ENCODE results near the gene RPL18A. TPM values are rescaled to one million over a fixed set of nuclear protein-coding genes. Genes with fewer than 3 reads are reported as not detected.
A peak's percentile ranks its signal among the peaks of the same experiment; 100 is the strongest.

Gene RPL18A
- total and polyA plus RNA-seq, 2 experiments from 2014 or later: 1,314 to 2,829 TPM

DNA sequence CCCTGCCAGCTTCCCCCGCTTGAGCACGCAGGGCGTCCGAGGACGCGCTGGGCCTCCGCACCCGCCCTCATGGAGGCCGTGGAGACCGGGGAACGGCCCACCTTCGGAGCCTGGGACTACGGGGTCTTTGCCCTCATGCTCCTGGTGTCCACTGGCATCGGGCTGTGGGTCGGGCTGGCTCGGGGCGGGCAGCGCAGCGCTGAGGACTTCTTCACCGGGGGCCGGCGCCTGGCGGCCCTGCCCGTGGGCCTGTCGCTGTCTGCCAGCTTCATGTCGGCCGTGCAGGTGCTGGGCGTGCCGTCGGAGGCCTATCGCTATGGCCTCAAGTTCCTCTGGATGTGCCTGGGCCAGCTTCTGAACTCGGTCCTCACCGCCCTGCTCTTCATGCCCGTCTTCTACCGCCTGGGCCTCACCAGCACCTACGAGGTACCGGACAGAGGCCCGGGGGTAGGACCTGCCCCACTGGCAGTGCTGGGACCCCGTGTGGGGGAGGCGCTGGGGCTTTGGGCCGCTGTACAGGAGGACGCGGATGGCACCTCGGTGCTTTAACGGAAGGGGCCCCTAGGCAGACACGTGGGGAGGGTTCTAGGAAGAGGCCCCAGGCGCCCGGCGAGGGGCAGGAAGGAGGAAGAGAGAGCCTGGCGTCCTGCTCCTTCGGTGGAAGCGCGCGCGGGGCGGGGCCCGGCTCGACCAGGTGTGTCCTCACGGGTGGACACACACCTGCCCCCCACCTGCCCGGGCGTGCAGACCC, 12.7 kb downstream of the RPL18A start:
- TF ChIP-seq, protein P1, sequence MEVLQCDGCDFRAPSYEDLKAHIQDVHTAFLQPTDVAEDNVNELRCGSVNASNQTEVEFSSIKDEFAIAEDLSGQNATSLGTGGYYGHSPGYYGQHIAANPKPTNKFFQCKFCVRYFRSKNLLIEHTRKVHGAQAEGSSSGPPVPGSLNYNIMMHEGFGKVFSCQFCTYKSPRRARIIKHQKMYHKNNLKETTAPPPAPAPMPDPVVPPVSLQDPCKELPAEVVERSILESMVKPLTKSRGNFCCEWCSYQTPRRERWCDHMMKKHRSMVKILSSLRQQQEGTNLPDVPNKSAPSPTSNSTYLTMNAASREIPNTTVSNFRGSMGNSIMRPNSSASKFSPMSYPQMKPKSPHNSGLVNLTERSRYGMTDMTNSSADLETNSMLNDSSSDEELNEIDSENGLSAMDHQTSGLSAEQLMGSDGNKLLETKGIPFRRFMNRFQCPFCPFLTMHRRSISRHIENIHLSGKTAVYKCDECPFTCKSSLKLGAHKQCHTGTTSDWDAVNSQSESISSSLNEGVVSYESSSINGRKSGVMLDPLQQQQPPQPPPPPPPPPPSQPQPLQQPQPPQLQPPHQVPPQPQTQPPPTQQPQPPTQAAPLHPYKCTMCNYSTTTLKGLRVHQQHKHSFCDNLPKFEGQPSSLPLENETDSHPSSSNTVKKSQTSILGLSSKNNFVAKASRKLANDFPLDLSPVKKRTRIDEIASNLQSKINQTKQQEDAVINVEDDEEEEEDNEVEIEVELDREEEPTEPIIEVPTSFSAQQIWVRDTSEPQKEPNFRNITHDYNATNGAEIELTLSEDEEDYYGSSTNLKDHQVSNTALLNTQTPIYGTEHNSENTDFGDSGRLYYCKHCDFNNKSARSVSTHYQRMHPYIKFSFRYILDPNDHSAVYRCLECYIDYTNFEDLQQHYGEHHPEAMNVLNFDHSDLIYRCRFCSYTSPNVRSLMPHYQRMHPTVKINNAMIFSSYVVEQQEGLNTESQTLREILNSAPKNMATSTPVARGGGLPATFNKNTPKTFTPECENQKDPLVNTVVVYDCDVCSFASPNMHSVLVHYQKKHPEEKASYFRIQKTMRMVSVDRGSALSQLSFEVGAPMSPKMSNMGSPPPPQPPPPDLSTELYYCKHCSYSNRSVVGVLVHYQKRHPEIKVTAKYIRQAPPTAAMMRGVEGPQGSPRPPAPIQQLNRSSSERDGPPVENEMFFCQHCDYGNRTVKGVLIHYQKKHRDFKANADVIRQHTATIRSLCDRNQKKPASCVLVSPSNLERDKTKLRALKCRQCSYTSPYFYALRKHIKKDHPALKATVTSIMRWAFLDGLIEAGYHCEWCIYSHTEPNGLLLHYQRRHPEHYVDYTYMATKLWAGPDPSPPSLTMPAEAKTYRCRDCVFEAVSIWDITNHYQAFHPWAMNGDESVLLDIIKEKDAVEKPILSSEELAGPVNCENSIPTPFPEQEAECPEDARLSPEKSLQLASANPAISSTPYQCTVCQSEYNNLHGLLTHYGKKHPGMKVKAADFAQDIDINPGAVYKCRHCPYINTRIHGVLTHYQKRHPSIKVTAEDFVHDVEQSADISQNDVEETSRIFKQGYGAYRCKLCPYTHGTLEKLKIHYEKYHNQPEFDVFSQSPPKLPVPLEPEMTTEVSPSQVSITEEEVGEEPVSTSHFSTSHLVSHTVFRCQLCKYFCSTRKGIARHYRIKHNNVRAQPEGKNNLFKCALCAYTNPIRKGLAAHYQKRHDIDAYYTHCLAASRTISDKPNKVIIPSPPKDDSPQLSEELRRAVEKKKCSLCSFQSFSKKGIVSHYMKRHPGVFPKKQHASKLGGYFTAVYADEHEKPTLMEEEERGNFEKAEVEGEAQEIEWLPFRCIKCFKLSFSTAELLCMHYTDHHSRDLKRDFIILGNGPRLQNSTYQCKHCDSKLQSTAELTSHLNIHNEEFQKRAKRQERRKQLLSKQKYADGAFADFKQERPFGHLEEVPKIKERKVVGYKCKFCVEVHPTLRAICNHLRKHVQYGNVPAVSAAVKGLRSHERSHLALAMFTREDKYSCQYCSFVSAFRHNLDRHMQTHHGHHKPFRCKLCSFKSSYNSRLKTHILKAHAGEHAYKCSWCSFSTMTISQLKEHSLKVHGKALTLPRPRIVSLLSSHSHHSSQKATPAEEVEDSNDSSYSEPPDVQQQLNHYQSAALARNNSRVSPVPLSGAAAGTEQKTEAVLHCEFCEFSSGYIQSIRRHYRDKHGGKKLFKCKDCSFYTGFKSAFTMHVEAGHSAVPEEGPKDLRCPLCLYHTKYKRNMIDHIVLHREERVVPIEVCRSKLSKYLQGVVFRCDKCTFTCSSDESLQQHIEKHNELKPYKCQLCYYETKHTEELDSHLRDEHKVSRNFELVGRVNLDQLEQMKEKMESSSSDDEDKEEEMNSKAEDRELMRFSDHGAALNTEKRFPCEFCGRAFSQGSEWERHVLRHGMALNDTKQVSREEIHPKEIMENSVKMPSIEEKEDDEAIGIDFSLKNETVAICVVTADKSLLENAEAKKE (CRISPR knock-in tag; IDR thresholded peaks at IDR 0.05): no peak
- no peak for TF ChIP-seq ZNF331 (CRISPR knock-in tag; IDR thresholded peaks at IDR 0.05; ENCODE audit: low read depth)
- TF ChIP-seq EZH2phosphoT487 (IDR thresholded peaks at IDR 0.05; ENCODE audit: unreplicated experiment): no peak
- TF ChIP-seq NANOG (IDR thresholded peaks at IDR 0.05; ENCODE audit: borderline replicate concordance): no peak
- TF ChIP-seq CREB1 (CRISPR knock-in tag; IDR thresholded peaks at IDR 0.05; ENCODE audit: low read depth): no peak
- TF ChIP-seq, protein P2, sequence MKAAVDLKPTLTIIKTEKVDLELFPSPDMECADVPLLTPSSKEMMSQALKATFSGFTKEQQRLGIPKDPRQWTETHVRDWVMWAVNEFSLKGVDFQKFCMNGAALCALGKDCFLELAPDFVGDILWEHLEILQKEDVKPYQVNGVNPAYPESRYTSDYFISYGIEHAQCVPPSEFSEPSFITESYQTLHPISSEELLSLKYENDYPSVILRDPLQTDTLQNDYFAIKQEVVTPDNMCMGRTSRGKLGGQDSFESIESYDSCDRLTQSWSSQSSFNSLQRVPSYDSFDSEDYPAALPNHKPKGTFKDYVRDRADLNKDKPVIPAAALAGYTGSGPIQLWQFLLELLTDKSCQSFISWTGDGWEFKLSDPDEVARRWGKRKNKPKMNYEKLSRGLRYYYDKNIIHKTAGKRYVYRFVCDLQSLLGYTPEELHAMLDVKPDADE (IDR thresholded peaks at IDR 0.05): no peak
- TF ChIP-seq EZH2 (IDR thresholded peaks at IDR 0.05; ENCODE audit: low read depth, unreplicated experiment): no peak
- Histone ChIP-seq H2AFZ (0 out of 2 replicates have a peak overlapping the region, but pooled peaks have one; percentile 63), H3K4me2 (0 out of 2 replicates have a peak overlapping the region, but pooled peaks have one; percentile 48), H3K79me2 (replicated peaks; ENCODE audit: insufficient read depth) (no peaks in the 10 kb centered on the region), H3K4me1 (ENCODE audit: insufficient read depth) (peaks cover 12% of the 10 kb centered on the region; the same call in 1 of the 2 replicates), H4K20me1 (replicated peaks; ENCODE audit: insufficient read depth) (no peaks in the 10 kb centered on the region), H3F3A (replicated peaks; ENCODE audit: low read depth) (peaks cover 11% of the 10 kb centered on the region; the same call in 1 of the 2 replicates), H3K4me3 (no peak overlapping the region), H3K9me2 (ENCODE audit: insufficient read depth) (no peaks in the 10 kb centered on the region), H3K27me3 (ENCODE audit: insufficient read depth) (peaks cover 41% of the 10 kb centered on the region), H3K36me3 (ENCODE audit: insufficient read depth) (no peaks in the 10 kb centered on the region), H3K27ac (ENCODE audit: low read depth) (no peak overlapping the region)
- Mint-ChIP-seq H3K9me3 (no peaks in the 10 kb centered on the region), H3K4me1 (peaks cover 12% of the 10 kb centered on the region), H3K36me3 (ENCODE audit: low read depth) (no peaks in the 10 kb centered on the region), H3K27ac (no peak overlapping the region), H3K27me3 (ENCODE audit: insufficient read depth, low read depth, poor library complexity) (peaks cover 30% of the 10 kb centered on the region), H3K4me3 (no peak overlapping the region)
- ATAC-seq (no peak), DNase-seq (ENCODE audit: low spot score) (peak; percentile 39)

Measured in GM23338 (cell line).